Nephron (organoid): Measurements from ENCODE around the gene PMM2.

Experiments used
- H3K27ac Mint-ChIP-seq, 3 experiments: 2 replicates each; pipeline ENCODE4 v1.8.0; 2020; ENCODE audit warnings: mixed read lengths in 3 of 3, mild to moderate bottlenecking in 2 of 3, moderate library complexity in 1 of 3
- H3K27me3 Mint-ChIP-seq: 2 replicates; pipeline ENCODE4 v1.8.0; 2021; ENCODE audit warnings: low read depth, mild to moderate bottlenecking, moderate library complexity, mixed read lengths
- H3K36me3 Mint-ChIP-seq: 2 replicates; pipeline ENCODE4 v1.8.0; 2020; ENCODE audit warnings: low read depth, mixed read lengths
- H3K4me1 Mint-ChIP-seq: 2 replicates; pipeline ENCODE4 v1.8.0; 2020; ENCODE audit warnings: mixed read lengths
- H3K4me3 Mint-ChIP-seq, 3 experiments: 2 replicates each; pipeline ENCODE4 v1.8.0; 2020; ENCODE audit warnings: mild to moderate bottlenecking in 3 of 3, mixed read lengths in 3 of 3, moderate library complexity in 2 of 3
- H3K9me3 Mint-ChIP-seq: 2 replicates; pipeline ENCODE4 v1.8.0; 2020; ENCODE audit warnings: mixed read lengths
- CTCF ChIP-seq, 3 experiments: fragments of 200-600 bp; sonication (generic); IDR thresholded peaks; one replicate each; pipeline ENCODE4 v1.5.0; 2021; ENCODE audit warnings: antibody characterized with exemption in 3 of 3; ENCODE audit not compliant: unreplicated experiment in 3 of 3

PMM2 gene

GRCh38 chr16:8808009-8808408 is 10.4 kb downstream of the PMM2 start:
- Mint-ChIP-seq H3K27ac (no peak overlapping the region), H3K4me1 (no peaks in the 10 kb centered on the region), H3K4me3 (no peak overlapping the region), H3K9me3 (no peaks in the 10 kb centered on the region), H3K27me3 (no peaks in the 10 kb centered on the region), H3K36me3 (peaks cover 65% of the 10 kb centered on the region)
- TF ChIP-seq CTCF (IDR thresholded peaks at IDR 0.05; ENCODE audit: unreplicated experiment in 3 of 3): no peak

GRCh38 chr16:8808613-8809353 is 11.1 kb downstream of the PMM2 start:
- Mint-ChIP-seq H3K9me3 (no peaks in the 10 kb centered on the region), H3K4me1 (no peaks in the 10 kb centered on the region), H3K27me3 (no peaks in the 10 kb centered on the region), H3K27ac (no peak overlapping the region), H3K36me3 (peaks cover 66% of the 10 kb centered on the region), H3K4me3 (no peak overlapping the region)
- TF ChIP-seq CTCF (IDR thresholded peaks at IDR 0.05; ENCODE audit: unreplicated experiment in 3 of 3): no peak

GRCh38 chr16:8812162-8812843 is 14.7 kb downstream of the PMM2 start:
- Mint-ChIP-seq H3K27ac (no peak overlapping the region), H3K9me3 (no peaks in the 10 kb centered on the region), H3K36me3 (peaks cover 68% of the 10 kb centered on the region), H3K4me3 (no peak overlapping the region), H3K4me1 (no peaks in the 10 kb centered on the region), H3K27me3 (no peaks in the 10 kb centered on the region)
- no peak for TF ChIP-seq CTCF (IDR thresholded peaks at IDR 0.05; ENCODE audit: unreplicated experiment in 3 of 3)

- Mint-ChIP-seq H3K9me3 (no peaks in the 10 kb centered on the region), H3K4me3 (no peak overlapping the region), H3K27me3 (no peaks in the 10 kb centered on the region), H3K27ac (no peak overlapping the region), H3K36me3 (peaks cover 68% of the 10 kb centered on the region), H3K4me1 (no peaks in the 10 kb centered on the region)
- no peak for TF ChIP-seq CTCF (IDR thresholded peaks at IDR 0.05; ENCODE audit: unreplicated experiment in 3 of 3)
Observed at GRCh38 chr16:8814095-8814806, 16.6 kb downstream of the PMM2 start.

GRCh38 chr16:8816967-8817655 is 19.5 kb downstream of the PMM2 start:
- Mint-ChIP-seq H3K27ac (no peak overlapping the region), H3K4me1 (no peaks in the 10 kb centered on the region), H3K27me3 (no peaks in the 10 kb centered on the region), H3K4me3 (no peak overlapping the region), H3K9me3 (no peaks in the 10 kb centered on the region), H3K36me3 (peaks cover 73% of the 10 kb centered on the region)
- no peak for TF ChIP-seq CTCF (IDR thresholded peaks at IDR 0.05; ENCODE audit: unreplicated experiment in 3 of 3)
